Ishikawa (cell line): ENCODE measurements around the gene RPL7A.

Experiments
- CEBPB ChIP-seq: IDR thresholded peaks from 2 replicates; pipeline ENCODE4 v1.6.1; 2012
- CREB1 ChIP-seq: IDR thresholded peaks from 2 replicates; pipeline ENCODE4 v1.6.1; 2012; ENCODE audit warnings: low read depth
- EGR1 ChIP-seq: IDR thresholded peaks from 2 replicates; pipeline ENCODE4 v1.6.1; 2012
- EP300 ChIP-seq: IDR thresholded peaks from 2 replicates; pipeline ENCODE4 v1.6.1; 2012; ENCODE audit warnings: borderline replicate concordance
- FOXM1 ChIP-seq: IDR thresholded peaks from 2 replicates; pipeline ENCODE4 v1.6.1; 2012; ENCODE audit warnings: low read depth, borderline replicate concordance
- NFIC ChIP-seq: IDR thresholded peaks from 2 replicates; pipeline ENCODE4 v1.6.1; 2012
- RAD21 ChIP-seq: IDR thresholded peaks from 2 replicates; pipeline ENCODE4 v1.6.1; 2012; ENCODE audit warnings: low read depth
- TAF1 ChIP-seq: IDR thresholded peaks from 2 replicates; pipeline ENCODE4 v1.6.1; 2012; ENCODE audit warnings: low read depth, mild to moderate bottlenecking
- TCF12 ChIP-seq: IDR thresholded peaks from 2 replicates; pipeline ENCODE4 v1.6.1; 2012; ENCODE audit warnings: low read depth
- TEAD4 ChIP-seq: IDR thresholded peaks from 2 replicates; pipeline ENCODE4 v1.6.1; 2012
- YY1 ChIP-seq: IDR thresholded peaks from 2 replicates; pipeline ENCODE4 v1.6.1; 2012; ENCODE audit warnings: low read depth
- ZBTB7A ChIP-seq: IDR thresholded peaks from 2 replicates; pipeline ENCODE4 v1.6.1; 2012; ENCODE audit warnings: low read depth
- TF ChIP-seq, protein P1 (sequence below): IDR thresholded peaks from 2 replicates; pipeline ENCODE4 v1.6.1; 2012; ENCODE audit warnings: low read depth, mild to moderate bottlenecking
- TF ChIP-seq, protein P2 (sequence below): IDR thresholded peaks from 2 replicates; pipeline ENCODE4 v1.6.1; 2012
- TF ChIP-seq, protein P3 (sequence below): IDR thresholded peaks from 2 replicates; pipeline ENCODE4 v1.6.1; 2012

The RPL7A gene

DNA sequence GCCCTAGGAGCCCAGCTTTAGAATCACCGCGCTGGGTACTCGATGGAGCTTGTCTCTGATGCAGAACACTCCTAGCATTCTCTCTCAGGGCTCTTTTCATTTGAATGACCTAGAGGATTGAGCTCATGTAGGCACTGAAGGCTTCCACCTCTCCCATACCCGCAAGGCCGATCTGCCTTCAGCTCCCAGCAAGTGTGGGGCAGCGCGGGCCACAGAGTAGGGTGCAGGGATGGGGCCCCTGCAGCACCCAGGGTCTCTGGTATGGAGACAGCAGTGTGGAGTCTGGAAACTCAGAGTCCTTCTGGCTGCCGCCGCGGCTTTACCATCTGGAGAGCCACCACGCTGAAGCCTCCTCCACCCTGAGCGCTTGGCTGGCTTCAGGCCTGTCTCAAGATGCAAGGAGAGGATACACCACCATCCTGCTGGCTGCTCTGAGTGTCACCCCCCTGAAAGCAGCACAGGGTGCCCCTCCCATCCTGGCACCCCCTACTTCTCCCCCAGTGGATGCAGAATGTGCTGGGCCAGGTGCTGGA, 41.1 kb downstream of the RPL7A start:
- no peak for TF ChIP-seq CREB1
- no peak for TF ChIP-seq TEAD4
- no peak for TF ChIP-seq CEBPB
- no peak for TF ChIP-seq EGR1
- TF ChIP-seq TAF1, result no peak
- no peak for TF ChIP-seq EP300
- TF ChIP-seq TCF12, result no peak
- TF ChIP-seq NFIC, result no peak
- TF ChIP-seq FOXM1, result no peak
- TF ChIP-seq, protein P1, sequence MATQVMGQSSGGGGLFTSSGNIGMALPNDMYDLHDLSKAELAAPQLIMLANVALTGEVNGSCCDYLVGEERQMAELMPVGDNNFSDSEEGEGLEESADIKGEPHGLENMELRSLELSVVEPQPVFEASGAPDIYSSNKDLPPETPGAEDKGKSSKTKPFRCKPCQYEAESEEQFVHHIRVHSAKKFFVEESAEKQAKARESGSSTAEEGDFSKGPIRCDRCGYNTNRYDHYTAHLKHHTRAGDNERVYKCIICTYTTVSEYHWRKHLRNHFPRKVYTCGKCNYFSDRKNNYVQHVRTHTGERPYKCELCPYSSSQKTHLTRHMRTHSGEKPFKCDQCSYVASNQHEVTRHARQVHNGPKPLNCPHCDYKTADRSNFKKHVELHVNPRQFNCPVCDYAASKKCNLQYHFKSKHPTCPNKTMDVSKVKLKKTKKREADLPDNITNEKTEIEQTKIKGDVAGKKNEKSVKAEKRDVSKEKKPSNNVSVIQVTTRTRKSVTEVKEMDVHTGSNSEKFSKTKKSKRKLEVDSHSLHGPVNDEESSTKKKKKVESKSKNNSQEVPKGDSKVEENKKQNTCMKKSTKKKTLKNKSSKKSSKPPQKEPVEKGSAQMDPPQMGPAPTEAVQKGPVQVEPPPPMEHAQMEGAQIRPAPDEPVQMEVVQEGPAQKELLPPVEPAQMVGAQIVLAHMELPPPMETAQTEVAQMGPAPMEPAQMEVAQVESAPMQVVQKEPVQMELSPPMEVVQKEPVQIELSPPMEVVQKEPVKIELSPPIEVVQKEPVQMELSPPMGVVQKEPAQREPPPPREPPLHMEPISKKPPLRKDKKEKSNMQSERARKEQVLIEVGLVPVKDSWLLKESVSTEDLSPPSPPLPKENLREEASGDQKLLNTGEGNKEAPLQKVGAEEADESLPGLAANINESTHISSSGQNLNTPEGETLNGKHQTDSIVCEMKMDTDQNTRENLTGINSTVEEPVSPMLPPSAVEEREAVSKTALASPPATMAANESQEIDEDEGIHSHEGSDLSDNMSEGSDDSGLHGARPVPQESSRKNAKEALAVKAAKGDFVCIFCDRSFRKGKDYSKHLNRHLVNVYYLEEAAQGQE, result no peak
- TF ChIP-seq, protein P2, sequence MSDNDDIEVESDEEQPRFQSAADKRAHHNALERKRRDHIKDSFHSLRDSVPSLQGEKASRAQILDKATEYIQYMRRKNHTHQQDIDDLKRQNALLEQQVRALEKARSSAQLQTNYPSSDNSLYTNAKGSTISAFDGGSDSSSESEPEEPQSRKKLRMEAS, result no peak
- TF ChIP-seq, protein P3, sequence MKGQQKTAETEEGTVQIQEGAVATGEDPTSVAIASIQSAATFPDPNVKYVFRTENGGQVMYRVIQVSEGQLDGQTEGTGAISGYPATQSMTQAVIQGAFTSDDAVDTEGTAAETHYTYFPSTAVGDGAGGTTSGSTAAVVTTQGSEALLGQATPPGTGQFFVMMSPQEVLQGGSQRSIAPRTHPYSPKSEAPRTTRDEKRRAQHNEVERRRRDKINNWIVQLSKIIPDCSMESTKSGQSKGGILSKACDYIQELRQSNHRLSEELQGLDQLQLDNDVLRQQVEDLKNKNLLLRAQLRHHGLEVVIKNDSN, result no peak
- TF ChIP-seq YY1, result no peak
- no peak for TF ChIP-seq ZBTB7A
- TF ChIP-seq RAD21, result no peak

DNA sequence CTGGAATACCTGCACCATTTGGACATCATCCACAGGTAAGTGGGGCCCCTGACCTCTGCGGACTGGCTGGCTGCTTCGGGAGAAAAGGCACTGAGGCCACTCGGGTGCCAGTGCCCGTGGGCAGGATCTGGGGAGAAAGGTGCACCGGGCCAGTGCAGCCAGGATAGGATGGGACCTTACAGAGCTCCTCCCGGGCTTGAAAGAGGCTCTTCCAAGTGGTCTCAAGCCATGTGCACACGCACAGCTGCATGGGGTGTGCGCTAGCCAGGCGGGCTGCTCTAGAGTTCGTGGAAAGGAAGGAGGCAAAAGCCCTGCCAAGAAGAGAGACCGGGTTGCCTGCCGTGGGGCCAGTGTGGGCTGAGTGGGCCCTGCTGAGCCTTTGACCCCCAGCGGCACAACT, 41.5 kb downstream of the RPL7A start:
- TF ChIP-seq NFIC, result no peak
- no peak for TF ChIP-seq YY1
- TF ChIP-seq CREB1, result no peak
- TF ChIP-seq, protein P3, result no peak
- TF ChIP-seq TEAD4, result no peak
- TF ChIP-seq, protein P2, result no peak
- TF ChIP-seq RAD21, result no peak
- TF ChIP-seq EP300, result no peak
- TF ChIP-seq ZBTB7A, result no peak
- no peak for TF ChIP-seq TCF12
- no peak for TF ChIP-seq CEBPB
- TF ChIP-seq EGR1, result no peak
- TF ChIP-seq FOXM1, result no peak
- TF ChIP-seq, protein P1, result no peak

DNA sequence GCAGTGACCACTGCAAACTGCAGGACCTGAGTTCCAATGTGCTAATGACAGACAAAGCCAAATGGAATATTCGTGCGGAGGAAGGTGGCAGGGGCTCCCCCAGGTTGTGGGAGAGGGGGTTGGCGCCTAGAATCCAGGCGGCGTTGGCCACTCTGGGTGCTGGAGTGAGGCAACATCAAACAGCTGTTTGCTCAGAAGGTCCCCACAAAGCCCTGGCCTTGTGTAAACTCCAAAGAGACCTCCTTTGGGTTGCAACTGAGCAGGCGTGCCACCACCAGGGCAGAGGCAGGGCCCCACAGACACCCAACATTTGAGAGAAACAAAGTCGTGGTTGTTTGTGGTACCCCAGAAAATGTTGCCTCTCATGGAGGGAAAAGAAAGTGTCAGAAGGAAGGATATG, 42.7 kb downstream of the RPL7A start:
- TF ChIP-seq TCF12, result no peak
- no peak for TF ChIP-seq CEBPB
- TF ChIP-seq YY1, result no peak
- TF ChIP-seq EGR1, result no peak
- no peak for TF ChIP-seq NFIC
- no peak for TF ChIP-seq FOXM1
- TF ChIP-seq TEAD4, result no peak
- TF ChIP-seq ZBTB7A, result no peak
- TF ChIP-seq, protein P3, result no peak
- TF ChIP-seq, protein P2, result no peak
- no peak for TF ChIP-seq RAD21
- TF ChIP-seq, protein P1, result no peak
- no peak for TF ChIP-seq EP300
- TF ChIP-seq CREB1, result no peak
- no peak for TF ChIP-seq TAF1

DNA sequence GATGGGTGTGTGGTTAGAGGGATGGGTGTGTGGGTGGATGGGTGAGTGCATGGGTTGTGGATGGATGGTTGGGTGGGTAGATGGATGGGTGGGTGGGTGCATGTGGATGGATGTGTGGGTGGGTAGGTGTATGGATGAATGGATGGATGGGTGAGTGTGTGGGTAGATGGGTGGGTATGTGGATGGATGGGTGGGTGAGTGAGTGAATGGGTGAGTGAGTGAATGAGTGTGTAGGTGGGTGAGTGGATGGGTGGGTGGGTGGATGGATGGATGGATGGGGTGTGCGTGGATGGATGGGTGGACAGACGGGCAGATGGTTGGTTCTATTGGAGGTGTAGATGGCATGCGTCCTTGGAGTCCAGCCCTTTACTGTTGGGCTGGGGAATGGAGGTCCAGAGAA, 45.4 kb downstream of the RPL7A start:
- no peak for TF ChIP-seq RAD21
- no peak for TF ChIP-seq TAF1
- no peak for TF ChIP-seq FOXM1
- TF ChIP-seq EGR1, result no peak
- TF ChIP-seq TEAD4, result no peak
- no peak for TF ChIP-seq YY1
- TF ChIP-seq, protein P1, result no peak
- TF ChIP-seq CEBPB, result no peak
